Measurements from ENCODE around the gene POLR3G. TPM values are rescaled to one million over a fixed set of nuclear protein-coding genes. Genes with fewer than 3 reads are reported as not detected.

POLR3G gene
- total RNA-seq, 2 experiments from 2014 or later = 24.0 to 27.1 TPM

GRCh38 chr5:90563108-90563507, 88.4 kb downstream of the POLR3G start:
- ChIA-PET POLR2A (no interaction called here), CTCF (no interaction called here)
- TF ChIP-seq, protein P1, sequence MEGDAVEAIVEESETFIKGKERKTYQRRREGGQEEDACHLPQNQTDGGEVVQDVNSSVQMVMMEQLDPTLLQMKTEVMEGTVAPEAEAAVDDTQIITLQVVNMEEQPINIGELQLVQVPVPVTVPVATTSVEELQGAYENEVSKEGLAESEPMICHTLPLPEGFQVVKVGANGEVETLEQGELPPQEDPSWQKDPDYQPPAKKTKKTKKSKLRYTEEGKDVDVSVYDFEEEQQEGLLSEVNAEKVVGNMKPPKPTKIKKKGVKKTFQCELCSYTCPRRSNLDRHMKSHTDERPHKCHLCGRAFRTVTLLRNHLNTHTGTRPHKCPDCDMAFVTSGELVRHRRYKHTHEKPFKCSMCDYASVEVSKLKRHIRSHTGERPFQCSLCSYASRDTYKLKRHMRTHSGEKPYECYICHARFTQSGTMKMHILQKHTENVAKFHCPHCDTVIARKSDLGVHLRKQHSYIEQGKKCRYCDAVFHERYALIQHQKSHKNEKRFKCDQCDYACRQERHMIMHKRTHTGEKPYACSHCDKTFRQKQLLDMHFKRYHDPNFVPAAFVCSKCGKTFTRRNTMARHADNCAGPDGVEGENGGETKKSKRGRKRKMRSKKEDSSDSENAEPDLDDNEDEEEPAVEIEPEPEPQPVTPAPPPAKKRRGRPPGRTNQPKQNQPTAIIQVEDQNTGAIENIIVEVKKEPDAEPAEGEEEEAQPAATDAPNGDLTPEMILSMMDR (IDR thresholded peaks at IDR 0.05) = no peak
- ATAC-seq (no peak), DNase-seq (no peak)
- no peak overlapping the region for H3K27ac Mint-ChIP-seq
- peaks cover 6% of the 10 kb centered on the region for H3K4me1 Mint-ChIP-seq (ENCODE audit: low read depth)
- no peaks in the 10 kb centered on the region for H3K9me3 Mint-ChIP-seq
- H3K27me3 Mint-ChIP-seq = peaks cover 30% of the 10 kb centered on the region
- no peak overlapping the region for H3K4me3 Mint-ChIP-seq
- intact Hi-C loops (cut with micrococcal nuclease) = no loop called here
- H3K36me3 Mint-ChIP-seq (ENCODE audit: low read depth) = no peaks in the 10 kb centered on the region

Other genes starting within 250 kb of the POLR3G start
- gene CETN3, start 65.1 kb upstream of the POLR3G start, total RNA-seq = 10 to 100 TPM; 46.1 to 49.2 TPM
- 1 to 10 TPM; 4.9 to 5.2 TPM for gene MBLAC2, start 93 bp upstream of the POLR3G start, total RNA-seq
- 10 to 100 TPM; 14.2 to 14.7 TPM for gene LYSMD3, start 54.7 kb downstream of the POLR3G start, total RNA-seq
- under 1 TPM in 1 of 2 experiments, not detected in 1; 0.18 TPM for gene ADGRV1, start 83.9 kb downstream of the POLR3G start, total RNA-seq

Measured in activated CD8-positive, alpha-beta T cell treated with anti-CD3 and anti-CD28 coated beads for 36 hours (primary cell).